DMS153 treated with DMSO at 0.1 percent for 48 hours (cell line): Measurements from ENCODE around the gene PPP6R1.

Experiments used
- DNase-seq: peaks from one replicate; lab custom pipeline; 2025; ENCODE audit not compliant: unreplicated experiment; lab: John Stamatoyannopoulos, UW

PPP6R1 gene

GRCh38 chr19:55245236-55245904, 13.4 kb downstream of the PPP6R1 start:
- DNase-seq = no peak

- no peak for DNase-seq
Measured at GRCh38 chr19:55244004-55244680, 14.7 kb downstream of the PPP6R1 start.

- no peak for DNase-seq
Measured at GRCh38 chr19:55242517-55242916, 16.3 kb downstream of the PPP6R1 start.

GRCh38 chr19:55241935-55242464, 16.8 kb downstream of the PPP6R1 start:
- no peak for DNase-seq

- no peak for DNase-seq
Measured at GRCh38 chr19:55241143-55241934, 17.5 kb downstream of the PPP6R1 start.

- no peak for DNase-seq
Measured at GRCh38 chr19:55240713-55241020, 18.1 kb downstream of the PPP6R1 start.

- DNase-seq = no peak
Measured at GRCh38 chr19:55239004-55239403, 19.8 kb downstream of the PPP6R1 start.

- DNase-seq = no peak
Measured at GRCh38 chr19:55238030-55238429, 20.8 kb downstream of the PPP6R1 start.

- no peak for DNase-seq
Measured at GRCh38 chr19:55232986-55233385, 25.8 kb downstream of the PPP6R1 start.

- DNase-seq = no peak
Measured at GRCh38 chr19:55232286-55232602, 26.6 kb downstream of the PPP6R1 start.

GRCh38 chr19:55231391-55232285, 27.2 kb downstream of the PPP6R1 start:
- no peak for DNase-seq

GRCh38 chr19:55230780-55231179, 28.0 kb downstream of the PPP6R1 start:
- no peak for DNase-seq

GRCh38 chr19:55230329-55230728, 28.5 kb downstream of the PPP6R1 start:
- no peak for DNase-seq

GRCh38 chr19:55229789-55230182, 29.0 kb downstream of the PPP6R1 start:
- no peak for DNase-seq

- no peak for DNase-seq
Measured at GRCh38 chr19:55229145-55229788, 29.6 kb downstream of the PPP6R1 start.

- DNase-seq = no peak
Measured at GRCh38 chr19:55228403-55229031, 30.3 kb downstream of the PPP6R1 start, which contains the start of gene TMEM86B. TMEM86B (minus strand) TSS chr19:55228763; CDS start chr19:55228741, 22 bp downstream.

GRCh38 chr19:55228015-55228391, 30.8 kb downstream of the PPP6R1 start:
- DNase-seq = no peak

- no peak for DNase-seq
Measured at GRCh38 chr19:55227241-55228014, 31.4 kb downstream of the PPP6R1 start.

- no peak for DNase-seq
Measured at GRCh38 chr19:55226788-55227187, 32.0 kb downstream of the PPP6R1 start.
